HepG2 (cell line): ENCODE data around the gene PDIK1L. TPM values are rescaled to one million over a fixed set of nuclear protein-coding genes. Genes with fewer than 3 reads are reported as not detected.
A peak's percentile ranks its signal among the peaks of the same experiment; 100 is the strongest.

Experiments
- HDAC2 ChIP-seq: sonication (generic); formaldehyde crosslinking; IDR thresholded peaks from 2 replicates; pipeline ENCODE4 v1.4.0; 2020; ENCODE audit warnings: missing genetic modification reagents
- HNF1B ChIP-seq: sonication (generic); formaldehyde crosslinking; IDR thresholded peaks from 2 replicates; pipeline ENCODE4 v1.5.1; 2020; ENCODE audit warnings: mild to moderate bottlenecking, moderate library complexity, missing genetic modification reagents
- ISX ChIP-seq: sonication (generic); formaldehyde crosslinking; conservative IDR thresholded peaks from 2 replicates; pipeline ENCODE4 v1.5.0; 2020; ENCODE audit warnings: missing genetic modification reagents
- KAT7 ChIP-seq: IDR thresholded peaks from 2 replicates; pipeline ENCODE4 v1.6.1; 2018; ENCODE audit warnings: borderline replicate concordance, missing compliant biosample characterization
- NFYC ChIP-seq: IDR thresholded peaks from 2 replicates; pipeline ENCODE4 v1.6.1; 2016; ENCODE audit warnings: missing genetic modification reagents, missing compliant biosample characterization
- NKX3-1 ChIP-seq: sonication (generic); formaldehyde crosslinking; IDR thresholded peaks from 2 replicates; pipeline ENCODE4 v1.5.0; 2020; ENCODE audit warnings: missing genetic modification reagents
- PHF21A ChIP-seq: sonication (generic); formaldehyde crosslinking; IDR thresholded peaks from 2 replicates; pipeline ENCODE4 v1.5.0; 2020; ENCODE audit warnings: mild to moderate bottlenecking, missing genetic modification reagents
- RBM39 ChIP-seq: fragments of 200-400 bp; formaldehyde crosslinking; IDR thresholded peaks from one replicate; pipeline ENCODE4 v1.6.1; 2018; ENCODE audit warnings: antibody characterized with exemption, mild to moderate bottlenecking, low read depth, low read length; ENCODE audit not compliant: poor library complexity, severe bottlenecking
- RFX5 ChIP-seq: IDR thresholded peaks from 2 replicates; pipeline ENCODE4 v1.6.1; 2011; ENCODE audit warnings: low read depth, low read length, improper control_type of control experiment
- RFXAP ChIP-seq: sonication (generic); formaldehyde crosslinking; IDR thresholded peaks from 2 replicates; pipeline ENCODE4 v1.4.0; 2020; ENCODE audit warnings: missing genetic modification reagents, borderline replicate concordance
- SETDB1 ChIP-seq: sonication (generic); formaldehyde crosslinking; IDR thresholded peaks from 2 replicates; pipeline ENCODE4 v1.5.1; 2020; ENCODE audit warnings: missing genetic modification reagents, mild to moderate bottlenecking, borderline replicate concordance
- SSRP1 ChIP-seq: IDR thresholded peaks from 2 replicates; pipeline ENCODE4 v1.6.1; 2016; ENCODE audit warnings: control low read depth
- TFE3 ChIP-seq: IDR thresholded peaks from 2 replicates; pipeline ENCODE4 v1.6.1; 2016
- TRIM24 ChIP-seq: sonication (generic); formaldehyde crosslinking; IDR thresholded peaks from 2 replicates; pipeline ENCODE4 v1.8.0; 2022; ENCODE audit warnings: mild to moderate bottlenecking, missing genetic modification reagents
- USF2 ChIP-seq, 2 experiments: sonication (generic) in 1 of 2; formaldehyde crosslinking in 1 of 2; IDR thresholded peaks; 2 replicates each; pipeline versions ENCODE4 v1.5.1 to v1.6.1; 2011 to 2020; ENCODE audit warnings: borderline replicate concordance in 1 of 2, low read depth in 1 of 2, low read length in 1 of 2, mild to moderate bottlenecking in 1 of 2, missing genetic modification reagents in 1 of 2, moderate library complexity in 1 of 2
- ZKSCAN1 ChIP-seq: fragments of 150-350 bp; IDR thresholded peaks from 2 replicates; pipeline ENCODE4 v1.6.1; 2014; ENCODE audit warnings: low read length
- ZNF10 ChIP-seq: sonication (generic); formaldehyde crosslinking; IDR thresholded peaks from 2 replicates; pipeline ENCODE4 v1.4.0; 2020; ENCODE audit warnings: mild to moderate bottlenecking, low read depth, missing genetic modification reagents, borderline replicate concordance
- ZNF101 ChIP-seq: sonication (generic); formaldehyde crosslinking; IDR thresholded peaks from 2 replicates; pipeline ENCODE4 v1.4.0; 2020; ENCODE audit warnings: mild to moderate bottlenecking, low read depth, missing genetic modification reagents, borderline replicate concordance
- ZNF256 ChIP-seq: sonication (generic); formaldehyde crosslinking; conservative IDR thresholded peaks from 2 replicates; pipeline ENCODE4 v1.4.0; 2020; ENCODE audit warnings: missing genetic modification reagents
- ZNF260 ChIP-seq: sonication (generic); formaldehyde crosslinking; IDR thresholded peaks from 2 replicates; pipeline ENCODE4 v1.4.0; 2020; ENCODE audit warnings: missing genetic modification reagents, low read depth, mild to moderate bottlenecking, borderline replicate concordance
- ZNF776 ChIP-seq: sonication (generic); formaldehyde crosslinking; IDR thresholded peaks from 2 replicates; pipeline ENCODE4 v1.4.0; 2020; ENCODE audit warnings: mild to moderate bottlenecking, missing genetic modification reagents
- ZNF790 ChIP-seq: sonication (generic); formaldehyde crosslinking; IDR thresholded peaks from 2 replicates; pipeline ENCODE4 v1.8.0; 2022; ENCODE audit warnings: missing genetic modification reagents, mild to moderate bottlenecking, borderline replicate concordance
- ZNF792 ChIP-seq: IDR thresholded peaks from 2 replicates; pipeline ENCODE4 v1.6.1; 2016
- polyA plus RNA-seq, 8 experiments: library from polyadenylated mRNA; depleted of rRNA in 3 of 8; stranded (reverse) in 7 of 8; unstranded in 1 of 8; fragments of >200 nt; fragmentation: Illumina TruSeq in 4 of 8; extraction: Trizol in 4 of 8; gene quantifications; 2 replicates each; pipeline versions ENCODE4 v1.2.1 to v1.2.3, GENCODE V29; 2011 to 2016; ENCODE audit warnings: low read depth in 4 of 8, missing spikeins in 1 of 8, mixed read lengths in 1 of 8; ENCODE audit not compliant: insufficient read depth in 1 of 8
- total RNA-seq, 5 experiments: library from RNA; depleted of rRNA; stranded (reverse); fragments of >200 nt; fragmentation: Illumina TruSeq; extraction: Trizol; gene quantifications; 2 replicates each; pipeline ENCODE4 v1.2.3, GENCODE V29; 2016; ENCODE audit warnings: low read depth in 1 of 5

The PDIK1L gene
- total and polyA plus RNA-seq, 2 of the 13 experiments (the other 11 are each of a cell fraction or from before 2014, with no cell fraction given), result 1.9 to 4.6 TPM

- no peak for TF ChIP-seq ZNF10 (CRISPR knock-in tag)
- no peak for TF ChIP-seq SSRP1
- TF ChIP-seq ZNF256, result no peak
- peak; percentile 65; the same call in 1 of the 2 replicates for TF ChIP-seq RFX5
- no peak for TF ChIP-seq ISX (CRISPR knock-in tag)
- TF ChIP-seq ZNF776 (CRISPR knock-in tag), result no peak; the same call in 1 of the 2 replicates
- no peak for TF ChIP-seq NKX3-1 (CRISPR knock-in tag)
- no peak for TF ChIP-seq ZNF101 (CRISPR knock-in tag)
- TF ChIP-seq USF2 (IDR thresholded peaks at IDR 0.05; ENCODE audit: low read depth, low read length), result no peak
- no peak for TF ChIP-seq USF2 (CRISPR knock-in tag; IDR thresholded peaks at IDR 0.05; ENCODE audit: borderline replicate concordance)
- no peak for TF ChIP-seq HNF1B (CRISPR knock-in tag)
- no peak for TF ChIP-seq TFE3
- no peak; the same call in 1 of the 2 replicates for TF ChIP-seq KAT7 (CRISPR knock-in tag)
- peak; percentile 71 for TF ChIP-seq NFYC
- peak; percentile 62; the same call in 1 of the 2 replicates for TF ChIP-seq HDAC2 (CRISPR knock-in tag)
- no peak for TF ChIP-seq TRIM24 (CRISPR knock-in tag)
- TF ChIP-seq ZNF792 (CRISPR knock-in tag), result no peak
- TF ChIP-seq ZNF260 (CRISPR knock-in tag), result no peak
- TF ChIP-seq PHF21A (CRISPR knock-in tag), result no peak; the same call in 1 of the 2 replicates
- TF ChIP-seq RFXAP (CRISPR knock-in tag), result peak; percentile 24; the same call in 1 of the 2 replicates
- TF ChIP-seq ZKSCAN1, result no peak
- TF ChIP-seq ZNF790, result no peak
- no peak for TF ChIP-seq RBM39
- no peak for TF ChIP-seq SETDB1 (CRISPR knock-in tag)
Measured at GRCh38 chr1:26111530-26112406, at the start of gene PDIK1L (continued).
